ENCODE measurements around the gene FBXL7.

Gene FBXL7

GRCh38 chr5:15914638-15915037 lies 414.7 kb downstream of the FBXL7 start:
- in situ Hi-C loops (cut with HindIII; ENCODE audit: low sequenced_read_pairs) = no loop called here

GRCh38 chr5:15926586-15926985 lies 426.6 kb downstream of the FBXL7 start:
- in situ Hi-C loops (cut with HindIII; ENCODE audit: low sequenced_read_pairs) = no loop called here

GRCh38 chr5:15927710-15928380 lies 427.9 kb downstream of the FBXL7 start:
- in situ Hi-C loops (cut with HindIII; ENCODE audit: low sequenced_read_pairs) = no loop called here

- in situ Hi-C loops (cut with HindIII; ENCODE audit: low sequenced_read_pairs) = no loop called here
These were observed 429.8 kb downstream of the FBXL7 start for GRCh38 chr5:15929611-15930263.

- in situ Hi-C loops (cut with HindIII; ENCODE audit: low sequenced_read_pairs) = no loop called here
These were observed 432.1 kb downstream of the FBXL7 start for GRCh38 chr5:15932066-15932465.

- in situ Hi-C loops (cut with HindIII; ENCODE audit: low sequenced_read_pairs) = no loop called here
These were observed 433.6 kb downstream of the FBXL7 start for GRCh38 chr5:15933259-15934207.

- in situ Hi-C loops (cut with HindIII; ENCODE audit: low sequenced_read_pairs) = no loop called here
These were observed 436.7 kb downstream of the FBXL7 start for GRCh38 chr5:15936505-15937245.

- in situ Hi-C loops (cut with HindIII; ENCODE audit: low sequenced_read_pairs) = no loop called here
These were observed 437.7 kb downstream of the FBXL7 start for GRCh38 chr5:15937708-15938107.

- in situ Hi-C loops (cut with HindIII; ENCODE audit: low sequenced_read_pairs) = no loop called here
These were observed 438.2 kb downstream of the FBXL7 start for GRCh38 chr5:15938186-15938585.

GRCh38 chr5:15938961-15939360 lies 439.0 kb downstream of the FBXL7 start:
- in situ Hi-C loops (cut with HindIII; ENCODE audit: low sequenced_read_pairs) = no loop called here

GRCh38 chr5:15940905-15941304 lies 440.9 kb downstream of the FBXL7 start:
- in situ Hi-C loops (cut with HindIII; ENCODE audit: low sequenced_read_pairs) = no loop called here

GRCh38 chr5:15943487-15943886 lies 443.5 kb downstream of the FBXL7 start:
- in situ Hi-C loops (cut with HindIII; ENCODE audit: low sequenced_read_pairs) = no loop called here

GRCh38 chr5:15946026-15946425 lies 446.0 kb downstream of the FBXL7 start:
- in situ Hi-C loops (cut with HindIII; ENCODE audit: low sequenced_read_pairs) = no loop called here

- in situ Hi-C loops (cut with HindIII; ENCODE audit: low sequenced_read_pairs) = no loop called here
These were observed 448.2 kb downstream of the FBXL7 start for GRCh38 chr5:15948190-15948589.

GRCh38 chr5:15951126-15951525 lies 451.1 kb downstream of the FBXL7 start:
- in situ Hi-C loops (cut with HindIII; ENCODE audit: low sequenced_read_pairs) = no loop called here

- in situ Hi-C loops (cut with HindIII; ENCODE audit: low sequenced_read_pairs) = no loop called here
These were observed 451.6 kb downstream of the FBXL7 start for GRCh38 chr5:15951550-15951949.

- in situ Hi-C loops (cut with HindIII; ENCODE audit: low sequenced_read_pairs) = no loop called here
These were observed 456.6 kb downstream of the FBXL7 start for GRCh38 chr5:15956622-15957021.

GRCh38 chr5:15957124-15957523 lies 457.1 kb downstream of the FBXL7 start:
- in situ Hi-C loops (cut with HindIII; ENCODE audit: low sequenced_read_pairs) = no loop called here

- in situ Hi-C loops (cut with HindIII; ENCODE audit: low sequenced_read_pairs) = no loop called here
These were observed 459.6 kb downstream of the FBXL7 start for GRCh38 chr5:15959370-15960164.

- in situ Hi-C loops (cut with HindIII; ENCODE audit: low sequenced_read_pairs) = no loop called here
These were observed 466.2 kb downstream of the FBXL7 start for GRCh38 chr5:15966066-15966640.
